Spleen (tissue), 11 donors: ENCODE results near the gene ASPN. TPM values are rescaled to one million over a fixed set of nuclear protein-coding genes. Genes with fewer than 3 reads are reported as not detected.
"Not testable (repeated sequence)": the region's sequence is repeated elsewhere in the genome, so short reads cannot be mapped to it uniquely, and the experiment has no call there.

Source experiments
- DNase-seq: peaks from one replicate; pipeline ENCODE4 v3.0.0-alpha.2; 2020
- H3K27ac ChIP-seq, 8 donors: fragments of 200-600 bp; sonication (generic) in 7 of 8; 1 replicate in 4 of 8; 2 replicates in 4 of 8; pipeline versions ENCODE4 v1.5.0 to v1.8.0; 2016 to 2021; ENCODE audit warnings: inconsistent platforms in 4 of 8, mild to moderate bottlenecking in 4 of 8, moderate library complexity in 1 of 8
- H3K27me3 ChIP-seq, 7 donors: fragments of 200-600 bp; sonication (generic) in 6 of 7; replicated peaks in 1 of 7; 1 replicate in 4 of 7; 2 replicates in 3 of 7; pipeline versions ENCODE4 v1.5.0 to v1.8.0; 2016 to 2021; ENCODE audit warnings: inconsistent platforms in 3 of 7, mild to moderate bottlenecking in 1 of 7
- H3K36me3 ChIP-seq, 6 donors: fragments of 200-600 bp; sonication (generic) in 5 of 6; 1 replicate in 4 of 6; 2 replicates in 2 of 6; pipeline versions ENCODE4 v1.5.0 to v1.8.0; 2016 to 2021; ENCODE audit warnings: inconsistent platforms in 2 of 6
- H3K4me1 ChIP-seq, 6 donors: fragments of 200-600 bp; sonication (generic) in 5 of 6; 1 replicate in 3 of 6; 2 replicates in 3 of 6; pipeline versions ENCODE4 v1.5.0 to v1.8.0; 2016 to 2021; ENCODE audit warnings: inconsistent platforms in 3 of 6
- H3K4me3 ChIP-seq, 8 donors: fragments of 200-600 bp; sonication (generic) in 7 of 8; 1 replicate in 4 of 8; 2 replicates in 4 of 8; pipeline versions ENCODE4 v1.5.0 to v1.8.0; 2016 to 2021; ENCODE audit warnings: inconsistent platforms in 4 of 8, mild to moderate bottlenecking in 4 of 8, moderate library complexity in 2 of 8
- H3K9me3 ChIP-seq, 8 donors: fragments of 200-600 bp; sonication (generic) in 7 of 8; 1 replicate in 4 of 8; 2 replicates in 4 of 8; pipeline versions ENCODE4 v1.5.0 to v1.8.0; 2016 to 2021; ENCODE audit warnings: inconsistent platforms in 4 of 8
- POLR2A ChIP-seq, 3 donors: fragments of 450-650 bp; IDR thresholded peaks; one replicate each; pipeline ENCODE4 v1.5.1; 2017; ENCODE audit warnings: antibody characterized with exemption in 3 of 3, mild to moderate bottlenecking in 1 of 3
- POLR2AphosphoS5 ChIP-seq, 3 donors: sonication (generic); formaldehyde crosslinking; IDR thresholded peaks; one replicate each; pipeline ENCODE4 v1.5.1; 2017; ENCODE audit warnings: antibody characterized with exemption in 3 of 3
- WGBS, 5 donors: extraction: QIAGEN DNeasy Blood & Tissue Kit in 3 of 5; methylation state at CpG; one replicate each; pipeline versions ENCODE4 v1.1.5 to v1.1.7; 2013 to 2018; 5-methylcytosine and 5-hydroxymethylcytosine counted together
- intact Hi-C: fragments of 100-400 bp; cut with DNase I; formaldehyde crosslinking; loops from one replicate; pipeline ENCODE4 v1.15.0; 2023; ENCODE audit warnings: low total_unique reads
- polyA plus RNA-seq, 3 donors: library from polyadenylated mRNA; stranded (reverse); fragments of 200-250 nt; gene quantifications; one replicate each; pipeline ENCODE4 v1.2.1, GENCODE V29; 2013
- total RNA-seq, 7 donors: library from RNA; depleted of rRNA in 3 of 7; stranded (reverse); fragments of >200 nt in 3 of 7; fragmentation: NEBNext Ultra II Directional in 4 of 7; extraction: Animal tissue kit (Norgen Biotek cat#: 25700) in 4 of 7; gene quantifications; one replicate each; pipeline versions ENCODE4 v1.1.0 to v1.2.1, GENCODE V29; 2016 to 2021
- TF ChIP-seq, protein P1 (sequence below), 11 experiments: fragments of 200-600 bp in 7 of 11; fragments of 450-650 bp in 4 of 11; sonication (generic) in 4 of 11; IDR thresholded peaks in 8 of 11; conservative IDR thresholded peaks in 3 of 11; 1 replicate in 7 of 11; 2 replicates in 4 of 11; pipeline versions ENCODE4 v1.4.0 to v1.8.0; 2016 to 2021; ENCODE audit warnings: antibody characterized with exemption in 11 of 11, inconsistent platforms in 4 of 11, mild to moderate bottlenecking in 1 of 11
- donor health status: healthy with polysubstance abuse.
- donor health status: DM: no; HTN: no; CAD: no; lungs with moderate emphysema.
- donor health status: DM: no; HTN: no; CAD: no.
- donor health status: Bipolar disorder and iron deficiency.
- donor health status: healthy.
- donor health status: DM: no; HTN: no; CAD: no.
- donor health status: DM: yes; HTN: yes; CAD: no.

Gene ASPN
- total and polyA plus RNA-seq, 10 donors = 0.32 to 2.0 (median 0.93) TPM; not detected in 1

DNA sequence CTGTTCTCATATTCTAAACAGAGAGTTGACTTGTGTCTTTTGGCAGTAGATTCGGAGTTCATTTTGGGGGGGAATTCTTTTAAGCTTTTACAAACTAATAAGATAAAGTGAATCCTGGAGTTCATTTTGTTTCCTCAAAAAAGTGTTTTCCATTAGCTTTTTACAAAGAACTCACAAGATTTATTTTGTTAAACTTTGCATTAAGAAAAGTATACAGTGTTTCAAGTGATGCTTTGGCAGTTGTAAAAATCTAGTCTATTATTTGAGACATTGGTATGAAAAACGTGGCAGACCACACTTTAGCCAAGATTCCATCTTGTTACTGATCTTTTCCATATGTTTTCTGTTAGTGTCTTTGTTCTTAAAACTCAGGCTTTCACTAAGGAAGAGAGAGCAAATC lies 56.8 kb downstream of the ASPN start:
- H3K4me1 ChIP-seq = no peaks in the 10 kb centered on the region
- intact Hi-C loops = no loop called here

DNA sequence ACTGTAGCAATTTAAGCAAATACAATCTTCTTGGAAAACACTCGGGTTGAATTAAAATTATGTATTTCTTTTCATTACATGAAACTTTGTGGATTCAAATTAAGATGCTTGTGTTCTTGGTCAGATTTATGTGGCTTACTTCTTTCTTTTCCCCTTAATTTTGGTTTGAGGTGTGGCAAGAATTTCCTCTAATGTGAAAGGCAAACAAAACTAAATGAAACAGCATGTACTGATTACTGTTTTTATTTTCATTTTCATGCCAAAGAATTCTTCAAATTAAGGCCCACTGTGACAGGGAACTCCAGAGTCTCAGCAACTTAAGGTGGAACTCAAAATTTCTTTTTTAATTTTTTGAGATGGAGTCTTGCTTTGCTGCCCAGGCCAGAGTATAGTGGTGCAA lies 58.0 kb downstream of the ASPN start, which contains the start of gene OMD:
Gene OMD (minus strand): TSS at position 132 of the 400 bp plus-strand sequence. CDS start 6,913 bp downstream, outside the sequence.
- Histone ChIP-seq H3K27me3 (no peaks in the 10 kb centered on the region), H3K9me3 (no peaks in the 10 kb centered on the region), H3K4me3 (no peak within 1 kb of the TSS), H3K27ac (no peak within 1 kb of the TSS), H3K36me3 (no peaks in the 10 kb centered on the region), H3K4me1 (no peaks in the 10 kb centered on the region)
- no peak for TF ChIP-seq POLR2A (IDR thresholded peaks at IDR 0.05)
- 56 to 93% (median 80%) methylated on average over 1 of the region's 1 CpG for WGBS, 5 donors
- intact Hi-C loops = no loop called here
- DNase-seq = no peak

More for the DNA sequence above, 56.8 kb downstream of the ASPN start:
- TF ChIP-seq, protein P1, sequence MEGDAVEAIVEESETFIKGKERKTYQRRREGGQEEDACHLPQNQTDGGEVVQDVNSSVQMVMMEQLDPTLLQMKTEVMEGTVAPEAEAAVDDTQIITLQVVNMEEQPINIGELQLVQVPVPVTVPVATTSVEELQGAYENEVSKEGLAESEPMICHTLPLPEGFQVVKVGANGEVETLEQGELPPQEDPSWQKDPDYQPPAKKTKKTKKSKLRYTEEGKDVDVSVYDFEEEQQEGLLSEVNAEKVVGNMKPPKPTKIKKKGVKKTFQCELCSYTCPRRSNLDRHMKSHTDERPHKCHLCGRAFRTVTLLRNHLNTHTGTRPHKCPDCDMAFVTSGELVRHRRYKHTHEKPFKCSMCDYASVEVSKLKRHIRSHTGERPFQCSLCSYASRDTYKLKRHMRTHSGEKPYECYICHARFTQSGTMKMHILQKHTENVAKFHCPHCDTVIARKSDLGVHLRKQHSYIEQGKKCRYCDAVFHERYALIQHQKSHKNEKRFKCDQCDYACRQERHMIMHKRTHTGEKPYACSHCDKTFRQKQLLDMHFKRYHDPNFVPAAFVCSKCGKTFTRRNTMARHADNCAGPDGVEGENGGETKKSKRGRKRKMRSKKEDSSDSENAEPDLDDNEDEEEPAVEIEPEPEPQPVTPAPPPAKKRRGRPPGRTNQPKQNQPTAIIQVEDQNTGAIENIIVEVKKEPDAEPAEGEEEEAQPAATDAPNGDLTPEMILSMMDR (IDR thresholded peaks at IDR 0.05 in 8 of 11, conservative IDR thresholded peaks at IDR 0.05 in 3 of 11) = no peak
- no peak for TF ChIP-seq POLR2A (IDR thresholded peaks at IDR 0.05)
- TF ChIP-seq POLR2AphosphoS5 (IDR thresholded peaks at IDR 0.05) = no peak
- no peaks in the 10 kb centered on the region for H3K36me3 ChIP-seq
- H3K27ac ChIP-seq = no peak overlapping the region
- 69 to 85% (median 70%) methylated on average over 2 of the region's 2 CpGs for WGBS, 5 donors
- H3K27me3 ChIP-seq = no peaks in the 10 kb centered on the region
- H3K9me3 ChIP-seq = no peaks in the 10 kb centered on the region
- no peak for DNase-seq
- no peak overlapping the region for H3K4me3 ChIP-seq

DNA sequence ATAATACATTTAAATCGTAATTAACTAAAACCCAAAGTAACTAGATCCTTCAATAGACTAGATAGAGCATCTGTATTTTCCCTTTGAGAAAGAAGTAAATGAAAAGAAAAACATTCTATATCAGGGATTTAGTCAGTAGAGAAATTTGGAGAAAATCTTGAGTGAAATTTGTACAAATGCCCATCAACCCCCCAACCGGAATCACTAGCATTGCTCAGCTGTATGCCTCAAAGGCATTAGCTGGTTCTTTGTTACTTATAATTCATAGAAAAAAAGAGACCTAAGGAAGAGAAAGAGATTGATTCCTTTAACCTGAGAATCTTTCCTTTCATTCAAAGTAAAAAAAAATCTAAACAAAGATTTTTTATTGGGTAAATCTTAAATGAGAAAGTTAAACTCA lies 58.7 kb downstream of the ASPN start:
- no peak overlapping the region for H3K4me3 ChIP-seq
- no peak for TF ChIP-seq POLR2A (IDR thresholded peaks at IDR 0.05)
- TF ChIP-seq, protein P1 (IDR thresholded peaks at IDR 0.05 in 8 of 11, conservative IDR thresholded peaks at IDR 0.05 in 3 of 11) = no peak
- no peak for TF ChIP-seq POLR2AphosphoS5 (IDR thresholded peaks at IDR 0.05)
- no peak overlapping the region for H3K27ac ChIP-seq
- intact Hi-C loops = no loop called here
- no peaks in the 10 kb centered on the region for H3K9me3 ChIP-seq
- no peaks in the 10 kb centered on the region for H3K36me3 ChIP-seq
- WGBS, 5 donors = 95 to 99% (median 98%) methylated on average over 2 of the region's 2 CpGs
- no peaks in the 10 kb centered on the region for H3K27me3 ChIP-seq
- no peaks in the 10 kb centered on the region for H3K4me1 ChIP-seq
- DNase-seq = no peak

DNA sequence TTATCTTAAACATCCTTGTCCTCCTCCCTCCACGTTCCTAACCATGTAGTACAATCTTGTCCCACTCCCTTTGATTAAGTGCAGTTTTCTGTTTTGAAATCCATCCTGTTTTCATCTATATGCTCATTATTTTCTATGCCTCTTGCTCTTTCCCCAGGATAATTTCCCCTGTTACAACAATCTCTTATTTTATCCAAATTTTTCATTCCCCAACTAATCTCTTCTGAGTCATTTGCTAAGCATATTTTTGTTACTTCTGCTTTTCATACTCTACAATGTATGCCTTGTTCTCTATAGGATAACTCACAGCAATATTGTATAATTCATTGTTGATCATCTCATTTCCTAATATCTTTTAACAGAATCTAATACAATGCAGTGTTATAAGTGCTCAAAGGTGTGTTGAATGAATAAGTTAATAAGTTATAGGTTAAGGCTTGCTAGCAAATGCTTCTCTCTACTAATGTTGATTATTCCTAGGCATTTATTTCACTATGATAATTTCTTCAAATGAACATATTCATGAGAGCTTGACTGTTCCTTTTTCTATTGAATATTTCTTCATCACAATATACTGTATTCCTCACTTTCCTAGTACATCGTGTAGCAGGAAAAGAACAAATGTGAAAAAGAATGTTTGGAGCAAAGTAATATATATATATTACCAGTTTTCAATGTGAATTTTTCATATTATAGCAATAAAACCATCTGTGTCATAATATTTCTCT lies 59.5 kb downstream of the ASPN start:
- H3K9me3 ChIP-seq = no peaks in the 10 kb centered on the region
- no peak overlapping the region for H3K27ac ChIP-seq
- intact Hi-C loops = no loop called here
- H3K27me3 ChIP-seq = no peaks in the 10 kb centered on the region
- TF ChIP-seq POLR2AphosphoS5 (IDR thresholded peaks at IDR 0.05) = no peak
- no peak for DNase-seq
- H3K36me3 ChIP-seq = no peaks in the 10 kb centered on the region
- H3K4me1 ChIP-seq = no peaks in the 10 kb centered on the region
- H3K4me3 ChIP-seq = no peak overlapping the region
- WGBS, 5 donors = 94 to 95% (median 94%) methylated on average over 2 of the region's 2 CpGs

DNA sequence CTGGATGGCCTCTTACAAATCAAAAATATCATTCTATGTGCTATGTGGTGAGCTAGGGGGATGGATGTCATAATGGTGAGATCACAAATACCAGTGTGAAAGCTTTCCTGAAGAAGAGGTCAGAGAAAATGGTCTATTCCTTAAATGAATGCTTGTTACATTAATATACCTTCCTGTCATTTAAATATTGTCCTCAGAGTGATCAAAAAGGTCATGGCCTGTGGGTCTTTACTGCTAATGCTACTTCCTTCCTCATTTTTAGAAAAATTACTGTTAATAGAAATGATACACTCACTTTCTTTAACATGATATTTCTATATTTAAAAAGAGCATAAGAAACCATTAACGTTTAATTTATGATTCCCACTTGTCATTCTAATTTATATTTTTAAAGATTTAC lies 67.7 kb downstream of the ASPN start:
- 7 to 25% (median 14%) methylated on average over 1 of the region's 1 CpG for WGBS, 5 donors
- H3K9me3 ChIP-seq = no peaks in the 10 kb centered on the region
- intact Hi-C loops = no loop called here

DNA sequence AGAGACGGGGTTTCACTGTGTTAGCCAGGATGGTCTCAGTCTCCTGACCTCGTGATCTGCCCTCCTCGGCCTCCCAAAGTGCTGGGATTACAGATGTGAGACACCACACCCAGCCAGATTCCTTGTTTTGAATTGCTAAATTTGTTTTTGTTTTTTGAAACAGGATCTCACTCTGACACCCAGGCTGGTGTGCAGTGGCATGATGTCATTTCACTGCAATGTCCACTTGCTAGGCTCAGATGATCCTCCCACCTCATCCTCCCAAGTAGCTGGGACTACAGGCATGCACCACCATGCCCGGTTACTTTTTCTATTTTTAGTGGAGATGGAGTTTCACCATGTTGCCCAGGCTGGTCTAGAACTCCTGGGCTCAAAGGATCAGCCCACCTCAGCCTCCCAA lies 71.1 kb downstream of the ASPN start:
- H3K27ac ChIP-seq, DNase-seq, H3K4me3 ChIP-seq, intact Hi-C loops, H3K36me3 ChIP-seq, H3K9me3 ChIP-seq, H3K27me3 ChIP-seq: not testable (repeated sequence)
- peaks cover 0 to 26% (median 15%) of the 10 kb centered on the region in 6 donors for H3K4me1 ChIP-seq
- WGBS, 5 donors = 78 to 90% (median 88%) methylated on average over 4 of the region's 4 CpGs

More for the DNA sequence above, 67.7 kb downstream of the ASPN start:
- Histone ChIP-seq H3K4me1 (peaks cover 0 to 13% (median 6%) of the 10 kb centered on the region in 6 donors), H3K27ac (no peak overlapping the region), H3K27me3 (no peaks in the 10 kb centered on the region), H3K36me3 (no peaks in the 10 kb centered on the region), H3K4me3 (no peak overlapping the region)
- DNase-seq = no peak
- TF ChIP-seq, protein P1 (IDR thresholded peaks at IDR 0.05 in 8 of 11, conservative IDR thresholded peaks at IDR 0.05 in 3 of 11) = no peak
- no peak for TF ChIP-seq POLR2A (IDR thresholded peaks at IDR 0.05)
- no peak for TF ChIP-seq POLR2AphosphoS5 (IDR thresholded peaks at IDR 0.05)
